Central memory CD4-positive, alpha-beta T cell (primary cell): ENCODE data around the gene C20orf96.
"Not testable (repeated sequence)": the region's sequence is repeated elsewhere in the genome, so short reads cannot be mapped to it uniquely, and the experiment has no call there.

Source experiments
- DNase-seq: peaks from one replicate; pipeline ENCODE4 v3.0.0; 2022

C20orf96 gene

DNA sequence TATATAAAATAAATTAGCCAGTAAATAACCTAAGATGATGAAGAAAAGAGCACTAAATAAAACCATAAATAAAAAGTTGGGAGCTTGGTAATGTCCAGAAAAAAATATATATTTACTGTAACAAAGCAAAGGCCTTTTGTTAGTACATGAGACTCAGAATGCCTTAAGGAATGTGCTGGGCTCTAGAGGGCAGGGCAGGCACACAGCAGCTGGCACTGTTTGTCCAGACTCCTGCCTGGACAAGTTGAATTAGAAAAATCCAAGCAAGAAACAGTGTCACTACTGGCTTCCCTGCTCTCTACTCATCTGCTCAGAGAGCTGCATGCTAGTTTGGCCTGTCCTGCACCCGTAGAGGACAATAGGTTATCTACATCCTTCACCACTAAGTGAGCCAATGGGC lies 54.7 kb downstream of the C20orf96 start:
- DNase-seq: no peak

DNA sequence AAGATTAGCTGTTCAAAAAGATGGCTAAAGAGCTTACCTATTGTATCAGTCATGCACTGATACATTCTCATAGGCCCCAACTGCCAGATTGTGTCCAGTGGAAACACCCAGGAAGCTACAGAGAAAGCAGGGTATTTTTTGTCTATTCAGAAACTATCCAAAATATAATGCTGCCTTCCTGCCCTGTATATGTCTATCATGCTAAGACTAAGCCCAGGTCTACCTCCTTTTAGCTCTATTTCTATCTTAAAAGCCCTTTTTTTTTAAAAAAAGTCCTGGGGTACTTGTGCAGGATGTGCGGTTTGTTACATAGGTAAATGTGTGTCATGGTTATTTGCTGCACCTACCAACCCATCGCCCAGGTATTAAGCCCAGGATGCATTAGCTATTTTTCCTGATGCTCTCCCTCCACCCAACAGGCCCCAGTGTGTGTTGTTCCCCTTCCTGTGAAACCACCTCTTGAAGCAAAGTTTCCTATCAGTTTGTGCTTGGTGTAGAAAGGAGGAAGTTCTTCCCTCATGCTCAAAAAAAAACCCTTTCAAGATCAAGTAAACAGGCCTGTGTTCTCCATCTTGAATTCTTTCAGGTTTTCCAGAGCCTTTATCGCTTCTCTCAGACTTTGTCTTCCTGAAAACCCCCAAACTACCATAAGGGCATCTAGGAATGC lies 63.0 kb downstream of the C20orf96 start:
- DNase-seq: no peak

DNA sequence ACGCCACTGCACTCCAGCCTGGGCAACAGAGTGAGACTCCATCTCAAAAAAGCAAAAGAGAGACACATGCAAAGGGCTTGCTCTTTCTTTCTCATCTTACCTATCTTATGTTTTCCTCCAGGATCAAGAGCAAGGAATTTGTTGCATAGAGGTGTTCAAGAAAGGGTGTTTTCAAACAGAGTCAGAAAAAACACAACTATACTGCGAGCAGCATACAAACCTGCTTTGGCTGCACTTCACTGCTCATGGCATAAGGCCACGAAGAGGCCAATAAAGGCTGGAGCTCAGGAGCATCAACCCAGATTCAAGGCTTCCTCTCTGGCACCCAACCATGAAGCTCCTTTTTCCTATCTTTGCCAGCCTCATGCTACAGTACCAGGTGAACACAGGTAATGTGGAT lies 63.6 kb downstream of the C20orf96 start, which contains the start of gene DEFB129:
Gene DEFB129, plus strand, starts transcription at position 301 of the 400 bp plus-strand sequence. Its CDS starts 31 bp downstream, at position 332.
- no peak for DNase-seq

DNA sequence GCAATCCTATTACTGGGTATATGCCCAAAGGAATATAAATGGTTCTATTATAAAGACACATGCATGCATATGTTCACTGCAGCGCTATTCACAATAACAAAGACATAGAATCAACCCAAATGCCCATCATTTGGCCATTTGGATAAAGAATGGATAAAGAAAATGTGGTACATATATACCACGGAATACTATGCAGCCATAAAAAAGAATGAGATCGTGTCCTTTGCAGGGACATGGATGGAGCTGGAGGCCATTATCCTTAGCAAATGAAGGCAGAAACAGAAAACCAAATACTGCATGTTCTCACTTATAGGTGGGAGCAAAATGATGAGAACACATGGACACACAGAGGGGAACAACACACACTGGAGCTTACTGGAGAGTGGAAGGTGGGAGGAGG lies 64.7 kb downstream of the C20orf96 start:
- DNase-seq: not testable (repeated sequence)

DNA sequence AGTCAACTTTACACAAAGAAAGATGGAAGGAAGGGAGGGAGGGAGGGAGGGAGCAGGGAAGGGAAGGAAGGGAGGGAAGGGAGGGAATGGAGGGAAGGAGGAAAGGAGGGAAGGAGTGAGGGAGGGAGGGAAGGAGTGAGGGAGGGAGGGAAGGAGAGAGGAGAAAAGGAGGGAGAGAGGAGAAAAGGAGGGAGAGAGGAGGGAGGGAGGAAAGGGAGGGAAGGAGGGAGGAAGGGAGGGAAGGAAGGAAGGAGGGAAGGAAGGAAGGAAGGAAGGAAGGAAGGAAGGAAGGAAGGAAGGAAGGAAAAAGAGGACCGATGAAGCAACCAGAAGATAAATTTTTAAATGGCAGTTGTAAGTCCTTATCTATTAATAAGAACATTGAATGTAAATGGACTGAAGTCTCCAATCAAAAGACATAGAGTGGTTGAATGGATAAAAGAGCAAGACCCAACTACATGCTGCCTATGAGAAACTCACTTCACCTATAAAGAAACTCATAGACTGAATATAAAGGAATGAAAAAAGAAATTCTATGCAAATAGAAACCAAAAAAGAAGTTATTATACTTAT lies 69.2 kb downstream of the C20orf96 start:
- no peak for DNase-seq
